Upper lobe of right lung (tissue), 1 donor: ENCODE measurements around the gene CNTNAP2. TPM values are rescaled to one million over a fixed set of nuclear protein-coding genes. Genes with fewer than 3 reads are reported as not detected.

ENCODE experiments used
- ATAC-seq: fragments of 200-7000 bp; cut with Tn5 transposase; one replicate; pipeline ENCODE4 v1.9.1; 2020; ENCODE audit warnings: mild to moderate bottlenecking, moderate library complexity
- DNase-seq: peaks from one replicate; pipeline ENCODE4 v3.0.0-alpha.2; 2020
- H3K27ac ChIP-seq: fragments of 200-600 bp; one replicate; pipeline ENCODE4 v1.8.0; 2022
- H3K27me3 ChIP-seq: fragments of 200-600 bp; one replicate; pipeline ENCODE4 v1.8.0; 2022; ENCODE audit warnings: mild to moderate bottlenecking
- H3K36me3 ChIP-seq: fragments of 200-600 bp; one replicate; pipeline ENCODE4 v1.8.0; 2022
- H3K4me1 ChIP-seq: fragments of 200-600 bp; one replicate; pipeline ENCODE4 v1.8.0; 2022
- H3K4me3 ChIP-seq: fragments of 200-600 bp; one replicate; pipeline ENCODE4 v1.8.0; 2022; ENCODE audit warnings: mild to moderate bottlenecking
- H3K9me3 ChIP-seq: fragments of 200-600 bp; one replicate; pipeline ENCODE4 v1.8.0; 2022
- intact Hi-C: fragments of 100-400 bp; cut with DNase I; formaldehyde crosslinking; loops from one replicate; pipeline ENCODE4 v1.11.0; 2022
- total RNA-seq: library from RNA; stranded (reverse); fragmentation: NEBNext Ultra II Directional; extraction: Animal tissue kit (Norgen Biotek cat#: 25700); gene quantifications from one replicate; pipeline ENCODE4 v1.2.1, GENCODE V29; 2021
- TF ChIP-seq, protein P1 (sequence below): fragments of 200-600 bp; IDR thresholded peaks from one replicate; pipeline ENCODE4 v1.8.0; 2022; ENCODE audit warnings: antibody characterized with exemption
- donor health status: DM: no; HTN: yes; CAD: no; lungs with severe emphysema.

CNTNAP2 gene
- total RNA-seq, 1 donor from 2014 or later = 0.41 TPM

DNA sequence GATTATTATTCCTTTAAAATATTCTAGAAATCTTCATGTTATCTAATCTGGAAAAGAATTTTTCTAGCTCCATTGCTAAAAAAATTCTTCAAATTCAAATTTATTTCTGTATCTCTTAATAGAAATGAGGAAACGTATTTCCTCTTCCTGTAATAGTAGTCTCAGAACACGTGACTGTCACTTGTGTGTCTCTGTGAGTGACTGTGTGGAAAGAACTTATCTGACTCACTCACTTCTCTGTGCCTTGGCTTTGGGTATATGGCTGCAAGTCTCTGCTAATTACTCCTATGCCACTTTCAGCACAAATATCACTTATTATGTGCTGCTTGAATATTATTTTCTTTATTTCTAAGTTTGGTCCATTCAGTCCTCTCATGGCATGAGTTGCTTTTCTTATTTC is 132.7 kb downstream of the CNTNAP2 start:
- DNase-seq (no peak), ATAC-seq (no peak)
- Histone ChIP-seq H3K9me3 (no peaks in the 10 kb centered on the region), H3K36me3 (no peaks in the 10 kb centered on the region), H3K27ac (no peak overlapping the region), H3K27me3 (no peaks in the 10 kb centered on the region), H3K4me1 (no peaks in the 10 kb centered on the region), H3K4me3 (no peak overlapping the region)
- intact Hi-C loops = no loop called here
- TF ChIP-seq, protein P1, sequence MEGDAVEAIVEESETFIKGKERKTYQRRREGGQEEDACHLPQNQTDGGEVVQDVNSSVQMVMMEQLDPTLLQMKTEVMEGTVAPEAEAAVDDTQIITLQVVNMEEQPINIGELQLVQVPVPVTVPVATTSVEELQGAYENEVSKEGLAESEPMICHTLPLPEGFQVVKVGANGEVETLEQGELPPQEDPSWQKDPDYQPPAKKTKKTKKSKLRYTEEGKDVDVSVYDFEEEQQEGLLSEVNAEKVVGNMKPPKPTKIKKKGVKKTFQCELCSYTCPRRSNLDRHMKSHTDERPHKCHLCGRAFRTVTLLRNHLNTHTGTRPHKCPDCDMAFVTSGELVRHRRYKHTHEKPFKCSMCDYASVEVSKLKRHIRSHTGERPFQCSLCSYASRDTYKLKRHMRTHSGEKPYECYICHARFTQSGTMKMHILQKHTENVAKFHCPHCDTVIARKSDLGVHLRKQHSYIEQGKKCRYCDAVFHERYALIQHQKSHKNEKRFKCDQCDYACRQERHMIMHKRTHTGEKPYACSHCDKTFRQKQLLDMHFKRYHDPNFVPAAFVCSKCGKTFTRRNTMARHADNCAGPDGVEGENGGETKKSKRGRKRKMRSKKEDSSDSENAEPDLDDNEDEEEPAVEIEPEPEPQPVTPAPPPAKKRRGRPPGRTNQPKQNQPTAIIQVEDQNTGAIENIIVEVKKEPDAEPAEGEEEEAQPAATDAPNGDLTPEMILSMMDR = no peak

DNA sequence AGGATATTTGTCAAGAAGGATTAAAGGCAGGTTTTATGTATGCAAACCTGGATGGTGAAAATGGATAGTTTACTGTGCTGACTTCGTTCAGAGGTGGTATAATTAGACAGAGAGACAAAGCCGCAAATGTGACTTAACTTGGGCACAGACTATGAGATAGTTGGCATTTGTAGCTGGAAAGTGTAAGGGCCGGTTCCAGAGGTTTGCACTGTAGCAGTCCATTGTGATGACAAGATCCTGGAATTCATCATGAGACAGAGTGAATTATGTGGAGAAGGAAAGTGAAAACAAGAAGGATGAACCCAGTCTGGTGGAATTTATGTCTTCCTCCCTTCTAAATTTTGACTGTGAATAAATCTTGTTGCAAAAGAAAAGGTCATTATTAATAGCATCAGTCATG is 139.0 kb downstream of the CNTNAP2 start:
- TF ChIP-seq, protein P1 = no peak
- H3K4me1 ChIP-seq = no peaks in the 10 kb centered on the region
- H3K4me3 ChIP-seq = no peak overlapping the region
- H3K9me3 ChIP-seq = no peaks in the 10 kb centered on the region
- DNase-seq = no peak
- intact Hi-C loops = no loop called here
- ATAC-seq = no peak
- no peak overlapping the region for H3K27ac ChIP-seq
- H3K36me3 ChIP-seq = no peaks in the 10 kb centered on the region
- H3K27me3 ChIP-seq = no peaks in the 10 kb centered on the region

DNA sequence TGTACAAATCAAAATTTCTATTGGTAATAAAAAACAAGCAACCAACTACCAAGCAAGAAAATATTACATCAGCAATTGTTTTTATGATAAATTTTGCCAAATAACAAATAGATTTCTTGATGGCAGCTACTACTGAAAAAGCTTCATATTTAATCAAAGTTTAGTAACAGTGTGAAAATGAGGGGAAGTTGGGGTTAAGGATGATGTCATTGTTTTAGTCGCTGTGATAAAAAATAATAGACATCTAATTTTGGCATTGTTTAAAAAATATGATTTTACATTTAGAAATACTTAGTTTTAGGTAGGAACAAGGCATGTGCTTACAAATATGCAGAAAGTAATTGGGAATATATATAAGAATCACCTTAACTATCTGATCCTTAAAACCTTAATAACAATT is 145.9 kb downstream of the CNTNAP2 start:
- H3K27me3 ChIP-seq = no peaks in the 10 kb centered on the region
- H3K4me3 ChIP-seq = no peak overlapping the region
- no peaks in the 10 kb centered on the region for H3K36me3 ChIP-seq
- H3K4me1 ChIP-seq = no peaks in the 10 kb centered on the region
- ATAC-seq (no peak), DNase-seq (no peak)
- TF ChIP-seq, protein P1 = no peak
- no peak overlapping the region for H3K27ac ChIP-seq
- intact Hi-C loops = no loop called here
- H3K9me3 ChIP-seq = no peaks in the 10 kb centered on the region

DNA sequence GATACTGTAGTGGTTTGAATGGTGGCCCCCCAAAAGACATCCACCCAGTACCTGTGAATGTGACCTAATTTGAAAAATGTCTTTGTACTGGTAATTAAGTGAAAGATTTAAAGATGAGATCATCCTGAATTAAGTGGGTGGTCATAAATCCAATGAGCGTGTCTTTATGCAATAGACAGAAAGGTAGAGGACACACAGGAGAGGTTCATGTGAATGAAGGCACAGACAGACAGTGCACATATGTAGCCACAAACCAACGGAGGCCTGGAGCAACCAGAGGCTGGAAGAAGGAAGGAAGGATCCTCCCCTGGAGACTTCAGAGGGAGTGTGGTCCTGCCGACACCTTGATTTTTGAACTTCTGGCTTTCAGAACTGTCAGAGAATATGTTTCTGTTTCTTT is 160.3 kb downstream of the CNTNAP2 start:
- Histone ChIP-seq H3K4me3 (no peak overlapping the region), H3K27ac (no peak overlapping the region), H3K9me3 (no peaks in the 10 kb centered on the region), H3K36me3 (no peaks in the 10 kb centered on the region), H3K27me3 (no peaks in the 10 kb centered on the region), H3K4me1 (no peaks in the 10 kb centered on the region)
- TF ChIP-seq, protein P1 = no peak
- DNase-seq = no peak
- ATAC-seq = no peak
- intact Hi-C loops = no loop called here

DNA sequence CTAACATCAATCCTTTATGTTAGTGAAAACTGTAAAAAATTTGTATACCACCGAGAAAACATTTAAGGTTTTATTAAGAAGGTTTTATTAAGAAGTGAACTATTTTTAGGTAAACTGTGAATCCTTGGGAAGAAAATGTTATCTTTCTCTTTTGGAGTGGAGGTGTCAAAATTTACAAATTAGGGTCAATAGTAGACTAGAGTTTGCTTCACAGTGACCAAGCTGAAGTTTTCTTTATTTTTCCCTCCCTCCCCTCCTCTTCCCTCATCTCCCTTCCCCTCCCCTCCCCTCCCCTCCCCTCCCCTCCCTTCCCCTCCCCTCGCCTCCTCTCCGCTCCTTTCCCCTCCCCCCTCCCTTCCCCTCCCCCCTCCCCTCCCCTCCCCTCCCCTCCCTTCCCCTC is 168.8 kb downstream of the CNTNAP2 start:
- H3K27ac ChIP-seq = no peak overlapping the region
- intact Hi-C loops = no loop called here
- H3K27me3 ChIP-seq = no peaks in the 10 kb centered on the region
- TF ChIP-seq, protein P1 = no peak
- H3K36me3 ChIP-seq = no peaks in the 10 kb centered on the region
- H3K9me3 ChIP-seq = no peaks in the 10 kb centered on the region
- ATAC-seq = no peak
- H3K4me3 ChIP-seq = no peak overlapping the region
- no peaks in the 10 kb centered on the region for H3K4me1 ChIP-seq
- DNase-seq = no peak

DNA sequence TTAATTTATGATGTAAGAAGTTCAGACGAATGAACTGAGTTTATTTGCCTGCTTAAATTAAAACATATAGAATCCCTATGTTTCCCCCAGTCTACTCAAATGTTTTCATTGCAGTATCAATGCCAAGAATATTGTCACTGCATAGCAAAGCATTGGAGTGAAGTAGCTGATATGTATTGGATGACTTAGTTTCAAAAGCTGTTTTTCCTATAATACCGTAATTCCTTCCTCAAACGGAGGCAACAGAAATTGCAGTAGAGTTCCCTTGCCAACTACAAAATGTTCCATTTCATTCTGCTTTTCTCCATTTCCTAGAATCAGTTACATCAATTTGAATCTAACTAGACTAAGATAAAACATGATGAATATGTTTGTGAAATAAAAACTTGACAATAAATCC is 174.1 kb downstream of the CNTNAP2 start:
- H3K27ac ChIP-seq = no peak overlapping the region
- intact Hi-C loops = no loop called here
- H3K4me3 ChIP-seq = no peak overlapping the region
- no peaks in the 10 kb centered on the region for H3K9me3 ChIP-seq
- H3K4me1 ChIP-seq = no peaks in the 10 kb centered on the region
- H3K27me3 ChIP-seq = no peaks in the 10 kb centered on the region
- DNase-seq (no peak), ATAC-seq (no peak)
- H3K36me3 ChIP-seq = no peaks in the 10 kb centered on the region
- TF ChIP-seq, protein P1 = no peak
